Stimulated activated CD4-positive, alpha-beta T cell treated with anti-CD3 and anti-CD28 coated beads, Interleukin-2, amount 100 ng/mL, for 48 hours (primary cell): ENCODE results near the gene CGB2.

Source experiments
- DNase-seq, 2 donors: peaks; one replicate each; pipeline ENCODE4 v3.0.0-alpha.2; 2020

Gene CGB2

GRCh38 chr19:49031642-49032301, at the start of gene CGB2:
Gene CGB2 (plus strand): TSS chr19:49031890. CDS start chr19:49032096, 206 bp downstream.
- DNase-seq, result peak; percentile 72 to 88

GRCh38 chr19:48982280-48982679, 49.4 kb upstream of the CGB2 start:
- no peak for DNase-seq

- DNase-seq, result no peak
Observed at GRCh38 chr19:48985711-48986110, 46.0 kb upstream of the CGB2 start.

- DNase-seq, result no peak
Observed at GRCh38 chr19:48986211-48986610, 45.5 kb upstream of the CGB2 start.

- DNase-seq, result no peak
Observed at GRCh38 chr19:48987323-48987722, 44.4 kb upstream of the CGB2 start.

- no peak for DNase-seq
Observed at GRCh38 chr19:48988286-48988685, 43.4 kb upstream of the CGB2 start.

- no peak for DNase-seq
Observed at GRCh38 chr19:48988860-48989259, 42.8 kb upstream of the CGB2 start.

- no peak for DNase-seq
Observed at GRCh38 chr19:48989701-48990291, 41.9 kb upstream of the CGB2 start.

- DNase-seq, result no peak
Observed at GRCh38 chr19:48990400-48990799, 41.3 kb upstream of the CGB2 start.

- DNase-seq, result no peak
Observed at GRCh38 chr19:48991011-48991609, 40.6 kb upstream of the CGB2 start.

GRCh38 chr19:48991873-48992580, 39.7 kb upstream of the CGB2 start:
- no peak for DNase-seq

- DNase-seq, result no peak
Observed at GRCh38 chr19:48992581-48993174, 39.0 kb upstream of the CGB2 start.

- peak; percentile 99 for DNase-seq
Observed at GRCh38 chr19:48993175-48994034, 38.3 kb upstream of the CGB2 start, which contains the start of the genes GYS1 and RUVBL2. Gene GYS1 (minus strand): TSS chr19:48993309. CDS start chr19:48993112, 197 bp downstream. Gene RUVBL2 (plus strand): TSS chr19:48993887. CDS start chr19:48993912, 25 bp downstream.

- no peak for DNase-seq
Observed at GRCh38 chr19:48994035-48994386, 37.7 kb upstream of the CGB2 start.

GRCh38 chr19:48997972-48998371, 33.7 kb upstream of the CGB2 start:
- DNase-seq, result peak; percentile 54 to 59

GRCh38 chr19:48999481-49000325, 32.0 kb upstream of the CGB2 start:
- peak; percentile 58 to 73 for DNase-seq

GRCh38 chr19:49004133-49004532, 27.6 kb upstream of the CGB2 start:
- no peak for DNase-seq

- DNase-seq, result no peak
Observed at GRCh38 chr19:49004964-49005614, 26.6 kb upstream of the CGB2 start.

GRCh38 chr19:49006905-49007304, 24.8 kb upstream of the CGB2 start:
- no peak for DNase-seq

GRCh38 chr19:49009828-49010227, 21.9 kb upstream of the CGB2 start:
- DNase-seq, result no peak

- DNase-seq, result no peak
Observed at GRCh38 chr19:49010453-49010852, 21.2 kb upstream of the CGB2 start.
